Mucosa of descending colon (tissue), 3 donors: Measurements from ENCODE around the gene POU2AF2. TPM values are rescaled to one million over a fixed set of nuclear protein-coding genes. Genes with fewer than 3 reads are reported as not detected.

ENCODE experiments used
- ATAC-seq: fragments of 200-7000 bp; cut with Tn5 transposase; one replicate; pipeline ENCODE4 v1.9.1; 2020; ENCODE audit warnings: mild to moderate bottlenecking, moderate library complexity
- DNase-seq, 3 donors: peaks; one replicate each; pipeline ENCODE4 v3.0.0-alpha.2; 2020
- H3K36me3 ChIP-seq: fragments of 200-600 bp; one replicate; pipeline ENCODE4 v1.8.0; 2021; ENCODE audit warnings: low read depth, mild to moderate bottlenecking
- H3K4me1 ChIP-seq: fragments of 200-600 bp; one replicate; pipeline ENCODE4 v1.8.0; 2021; ENCODE audit warnings: low read depth, mild to moderate bottlenecking
- H3K4me3 ChIP-seq: fragments of 200-600 bp; one replicate; pipeline ENCODE4 v1.8.0; 2021; ENCODE audit warnings: mild to moderate bottlenecking
- H3K9me3 ChIP-seq: fragments of 200-600 bp; one replicate; pipeline ENCODE4 v1.8.0; 2021; ENCODE audit warnings: mild to moderate bottlenecking
- intact Hi-C, 2 donors: fragments of 100-400 bp; cut with DNase I in 1 of 2; cut with micrococcal nuclease in 1 of 2; formaldehyde crosslinking; loops; one replicate each; pipeline versions ENCODE4 v1.11.0 to v1.11.1; 2022; cut with DNase I, micrococcal nuclease
- total RNA-seq, 3 donors: library from RNA; stranded (reverse); fragmentation: NEBNext Ultra II Directional in 2 of 3; extraction: Animal tissue kit (Norgen Biotek cat#: 25700) in 2 of 3; gene quantifications; one replicate each; pipeline versions ENCODE4 v1.2.1 to v1.2.4, GENCODE V29; 2021 to 2023
- TF ChIP-seq, protein P1 (sequence below): fragments of 200-600 bp; IDR thresholded peaks from one replicate; pipeline ENCODE4 v1.8.0; 2022; ENCODE audit warnings: antibody characterized with exemption, mild to moderate bottlenecking
- donor health status: DM: no; HTN: no; CAD: no; lungs with moderate emphysema.
- donor health status: DM: no; HTN: no; CAD: no.
- donor health status: DM: no; HTN: yes; CAD: no.

POU2AF2 gene
- total RNA-seq, 3 donors from 2014 or later, result 1.0 to 2.1 (median 2.1) TPM

DNA sequence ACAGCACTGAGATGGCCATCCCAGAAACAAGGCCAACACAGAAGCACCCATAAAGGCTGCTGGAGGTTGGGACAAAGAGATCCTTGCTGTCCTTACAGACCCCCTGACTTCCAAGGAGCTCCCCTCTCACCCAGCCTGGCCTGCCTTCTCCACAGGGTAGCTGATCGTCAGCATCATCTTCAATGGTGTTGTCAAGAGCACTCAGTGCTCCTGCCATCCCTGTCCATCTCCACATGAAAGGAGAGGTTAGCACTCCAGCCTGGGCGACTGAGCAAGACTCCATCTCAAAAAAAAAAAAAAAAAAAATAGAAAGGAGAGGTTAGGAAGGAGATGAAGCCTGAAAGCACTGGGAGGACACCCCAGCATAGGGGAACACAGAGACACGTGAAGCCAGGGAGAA lies 50.7 kb downstream of the POU2AF2 start:
- TF ChIP-seq, protein P1, sequence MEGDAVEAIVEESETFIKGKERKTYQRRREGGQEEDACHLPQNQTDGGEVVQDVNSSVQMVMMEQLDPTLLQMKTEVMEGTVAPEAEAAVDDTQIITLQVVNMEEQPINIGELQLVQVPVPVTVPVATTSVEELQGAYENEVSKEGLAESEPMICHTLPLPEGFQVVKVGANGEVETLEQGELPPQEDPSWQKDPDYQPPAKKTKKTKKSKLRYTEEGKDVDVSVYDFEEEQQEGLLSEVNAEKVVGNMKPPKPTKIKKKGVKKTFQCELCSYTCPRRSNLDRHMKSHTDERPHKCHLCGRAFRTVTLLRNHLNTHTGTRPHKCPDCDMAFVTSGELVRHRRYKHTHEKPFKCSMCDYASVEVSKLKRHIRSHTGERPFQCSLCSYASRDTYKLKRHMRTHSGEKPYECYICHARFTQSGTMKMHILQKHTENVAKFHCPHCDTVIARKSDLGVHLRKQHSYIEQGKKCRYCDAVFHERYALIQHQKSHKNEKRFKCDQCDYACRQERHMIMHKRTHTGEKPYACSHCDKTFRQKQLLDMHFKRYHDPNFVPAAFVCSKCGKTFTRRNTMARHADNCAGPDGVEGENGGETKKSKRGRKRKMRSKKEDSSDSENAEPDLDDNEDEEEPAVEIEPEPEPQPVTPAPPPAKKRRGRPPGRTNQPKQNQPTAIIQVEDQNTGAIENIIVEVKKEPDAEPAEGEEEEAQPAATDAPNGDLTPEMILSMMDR, result no peak
- intact Hi-C loops, result no loop called here
- Histone ChIP-seq H3K4me1 (peaks cover 21% of the 10 kb centered on the region), H3K9me3 (no peaks in the 10 kb centered on the region), H3K36me3 (no peaks in the 10 kb centered on the region), H3K4me3 (no peak overlapping the region)
- no peak for ATAC-seq
- DNase-seq, result no peak

DNA sequence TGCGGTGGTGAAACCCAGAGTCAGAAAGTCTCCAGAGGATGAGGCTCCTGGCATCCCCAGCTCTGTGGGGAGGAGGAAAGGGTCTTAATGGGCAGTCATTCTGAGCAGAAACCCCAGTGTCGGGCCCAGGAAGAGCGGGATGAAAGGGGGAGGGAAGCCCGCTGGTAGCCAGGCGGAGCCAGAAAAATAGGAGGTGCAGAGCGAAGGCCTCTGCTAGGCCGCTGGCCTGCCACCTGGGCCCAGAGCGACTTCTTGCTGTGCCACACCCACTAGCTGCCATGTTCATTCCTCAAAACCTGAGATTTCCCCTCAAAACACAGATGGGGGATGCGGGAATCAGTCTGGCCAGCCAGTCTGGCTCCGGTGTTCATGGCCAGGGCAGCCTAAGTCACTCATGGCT lies 52.2 kb downstream of the POU2AF2 start:
- Histone ChIP-seq H3K4me1 (peaks cover 34% of the 10 kb centered on the region), H3K4me3 (no peak overlapping the region), H3K9me3 (no peaks in the 10 kb centered on the region), H3K36me3 (no peaks in the 10 kb centered on the region)
- DNase-seq, result no peak
- TF ChIP-seq, protein P1, result no peak
- intact Hi-C loops, result no loop called here
- ATAC-seq, result no peak

DNA sequence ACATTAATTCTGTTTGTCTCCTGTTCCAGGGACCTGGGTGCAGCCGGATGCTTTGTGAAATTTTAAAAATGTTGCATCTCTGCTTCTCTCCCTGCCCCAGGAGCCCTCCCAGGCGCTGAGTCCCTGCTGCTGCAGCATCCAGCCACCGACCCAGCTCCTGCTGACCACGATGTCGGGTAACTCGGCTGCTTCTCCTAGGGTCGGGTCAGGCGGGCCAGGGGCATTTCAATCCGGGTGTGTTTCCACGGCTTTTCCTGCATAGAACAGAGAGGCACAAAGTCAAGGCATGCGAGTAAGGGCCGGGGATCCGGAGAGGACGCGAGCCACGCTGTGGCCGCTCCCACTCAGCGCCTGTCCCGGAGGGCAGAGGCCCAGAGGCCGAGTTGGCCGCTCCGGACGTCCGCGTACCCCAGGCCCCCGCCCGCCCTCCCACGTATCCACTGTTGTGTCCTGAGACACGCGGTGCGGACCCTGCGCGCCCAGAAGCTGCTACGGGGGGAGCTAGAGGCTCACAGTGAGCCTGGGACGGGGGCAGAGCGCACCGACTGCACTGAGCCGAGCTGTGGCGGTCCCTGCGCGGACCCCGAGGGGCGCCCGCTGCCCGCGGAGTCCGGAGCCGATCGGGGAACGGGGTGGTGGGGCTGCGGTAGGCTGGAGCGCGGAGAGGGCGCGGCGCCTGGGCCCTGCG lies 53.0 kb downstream of the POU2AF2 start, which contains the start of gene POU2AF3:
POU2AF3 (plus strand) TSS at position 134 of the 688 bp plus-strand sequence; CDS start at position 170, 36 bp downstream.
- no peaks in the 10 kb centered on the region for H3K36me3 ChIP-seq
- intact Hi-C loops, result no loop called here
- ATAC-seq, result peak; percentile 42

DNA sequence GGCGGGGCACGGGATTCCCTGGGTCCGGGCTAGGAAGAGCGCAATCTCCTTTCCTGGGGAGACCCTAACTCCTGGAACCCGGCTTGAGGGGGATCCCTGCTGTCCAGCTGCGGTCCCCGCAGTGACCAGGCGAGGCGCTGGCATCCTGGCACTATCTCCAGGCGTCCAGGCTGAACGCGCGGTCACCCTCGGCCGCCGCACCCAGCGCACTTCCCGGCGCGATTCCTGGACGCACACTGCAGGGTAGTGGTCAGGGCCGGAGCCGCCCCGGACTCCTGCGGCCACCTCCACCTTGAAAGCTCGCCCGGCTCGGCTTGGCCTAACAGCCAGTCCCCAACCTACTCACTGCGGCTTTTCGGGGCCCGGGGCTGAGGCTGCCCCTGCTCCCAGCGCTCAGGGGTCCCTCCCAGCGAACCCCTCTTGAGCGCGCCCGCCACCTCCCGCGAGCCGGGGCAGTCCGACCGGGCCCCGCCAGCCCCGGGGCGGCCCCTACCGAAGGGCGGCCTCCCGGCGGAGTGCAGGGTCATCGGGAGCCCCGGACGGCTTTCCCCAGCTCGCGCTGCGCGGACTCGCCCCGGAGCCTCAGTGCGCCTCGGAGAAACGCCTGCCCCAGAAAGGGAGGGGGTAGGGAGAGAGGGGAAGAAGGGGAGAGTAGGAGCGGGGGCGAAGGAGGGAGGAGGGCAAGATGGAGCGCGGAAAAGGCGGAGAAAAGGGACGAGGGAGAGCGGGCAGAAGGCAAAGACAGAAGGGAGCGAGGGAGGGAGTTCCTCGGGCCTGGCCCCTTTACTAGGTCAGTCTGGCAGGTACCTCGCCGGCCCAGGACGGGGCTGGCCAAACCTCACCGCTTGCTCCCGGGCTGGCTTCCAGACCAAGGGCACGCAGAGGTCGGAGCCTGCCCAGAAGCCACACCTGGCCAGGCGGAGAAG lies 53.8 kb downstream of the POU2AF2 start:
- Histone ChIP-seq H3K4me1 (peaks cover 37% of the 10 kb centered on the region), H3K36me3 (no peaks in the 10 kb centered on the region), H3K9me3 (no peaks in the 10 kb centered on the region), H3K4me3 (peak overlapping the region; percentile 59)
- DNase-seq, result peak; percentile 78 to 84 (median 80)
- TF ChIP-seq, protein P1, result peak; percentile 58
- ATAC-seq, result peak; percentile 83
- intact Hi-C loops, result no loop called here

More for the DNA sequence above, 53.0 kb downstream of the POU2AF2 start, which contains the start of gene POU2AF3:
- TF ChIP-seq, protein P1, result no peak
- peak in 1 of 3 donors; percentile 59 for DNase-seq
- H3K4me1 ChIP-seq, result peaks cover 37% of the 10 kb centered on the region
- H3K4me3 ChIP-seq, result peak within 1 kb of the TSS; percentile 59
- no peaks in the 10 kb centered on the region for H3K9me3 ChIP-seq

DNA sequence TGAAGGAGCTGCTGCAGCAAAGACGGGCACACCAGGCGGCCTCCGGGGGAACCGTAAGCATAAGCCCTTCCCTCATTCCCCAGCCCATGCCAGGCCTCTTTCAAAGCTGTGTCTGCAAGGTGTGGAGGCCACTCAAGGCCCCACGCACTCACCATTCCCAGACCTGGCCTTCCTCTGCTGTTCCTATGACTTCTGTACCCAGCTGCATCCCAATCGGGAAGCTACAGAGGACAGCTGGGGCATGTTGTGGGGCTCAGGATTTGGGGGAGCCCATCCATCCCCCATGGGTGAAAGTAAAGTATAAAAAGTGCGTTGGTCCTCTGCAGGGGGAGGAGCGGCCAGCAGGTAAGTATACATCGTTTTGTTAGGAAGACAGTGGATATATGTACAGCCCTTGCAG lies 55.0 kb downstream of the POU2AF2 start:
- ATAC-seq, result no peak
- H3K36me3 ChIP-seq, result no peaks in the 10 kb centered on the region
- intact Hi-C loops, result no loop called here
- no peaks in the 10 kb centered on the region for H3K9me3 ChIP-seq
- peaks cover 35% of the 10 kb centered on the region for H3K4me1 ChIP-seq
- TF ChIP-seq, protein P1, result no peak
- DNase-seq, result peak in 1 of 3 donors; percentile 49
- H3K4me3 ChIP-seq, result no peak overlapping the region
